ENCODE data around the gene FAM168A.

Gene FAM168A

DNA sequence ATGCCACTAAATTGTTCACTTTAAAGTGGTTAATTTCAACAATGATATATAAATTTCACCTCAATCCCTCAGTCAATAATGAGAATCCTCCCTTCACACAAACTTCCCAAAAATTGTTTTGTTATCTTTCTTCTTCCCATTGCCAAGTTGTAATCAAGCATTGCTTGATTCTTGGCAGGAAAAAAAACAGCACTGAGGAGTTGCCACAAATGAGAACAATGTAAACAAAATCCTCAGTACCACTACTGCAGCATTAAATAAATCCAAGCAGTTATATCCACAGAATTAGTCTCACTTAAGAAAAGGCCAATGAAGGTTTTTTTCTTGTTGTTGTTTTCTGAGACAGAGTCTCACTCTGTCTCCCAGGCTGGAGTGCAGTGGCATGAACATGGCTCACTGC is 38.2 kb downstream of the FAM168A start:
- no peak for DNase-seq (ENCODE audit: low read depth)
- TF ChIP-seq, protein P1, sequence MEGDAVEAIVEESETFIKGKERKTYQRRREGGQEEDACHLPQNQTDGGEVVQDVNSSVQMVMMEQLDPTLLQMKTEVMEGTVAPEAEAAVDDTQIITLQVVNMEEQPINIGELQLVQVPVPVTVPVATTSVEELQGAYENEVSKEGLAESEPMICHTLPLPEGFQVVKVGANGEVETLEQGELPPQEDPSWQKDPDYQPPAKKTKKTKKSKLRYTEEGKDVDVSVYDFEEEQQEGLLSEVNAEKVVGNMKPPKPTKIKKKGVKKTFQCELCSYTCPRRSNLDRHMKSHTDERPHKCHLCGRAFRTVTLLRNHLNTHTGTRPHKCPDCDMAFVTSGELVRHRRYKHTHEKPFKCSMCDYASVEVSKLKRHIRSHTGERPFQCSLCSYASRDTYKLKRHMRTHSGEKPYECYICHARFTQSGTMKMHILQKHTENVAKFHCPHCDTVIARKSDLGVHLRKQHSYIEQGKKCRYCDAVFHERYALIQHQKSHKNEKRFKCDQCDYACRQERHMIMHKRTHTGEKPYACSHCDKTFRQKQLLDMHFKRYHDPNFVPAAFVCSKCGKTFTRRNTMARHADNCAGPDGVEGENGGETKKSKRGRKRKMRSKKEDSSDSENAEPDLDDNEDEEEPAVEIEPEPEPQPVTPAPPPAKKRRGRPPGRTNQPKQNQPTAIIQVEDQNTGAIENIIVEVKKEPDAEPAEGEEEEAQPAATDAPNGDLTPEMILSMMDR (conservative IDR thresholded peaks at IDR 0.05; ENCODE audit: low read depth, low read length), result no peak
- no peak overlapping the region for H3K4me3 ChIP-seq (ENCODE audit: low read depth, low read length)

GRCh38 chr11:73556966-73557365 is 40.9 kb downstream of the FAM168A start:
- TF ChIP-seq, protein P1 (conservative IDR thresholded peaks at IDR 0.05; ENCODE audit: low read depth, low read length), result no peak
- no peak for DNase-seq (ENCODE audit: low read depth)
- no peak overlapping the region for H3K4me3 ChIP-seq (ENCODE audit: low read depth, low read length)

GRCh38 chr11:73555615-73556014 is 42.3 kb downstream of the FAM168A start:
- no peak overlapping the region for H3K4me3 ChIP-seq (ENCODE audit: low read depth, low read length)
- TF ChIP-seq, protein P1 (conservative IDR thresholded peaks at IDR 0.05; ENCODE audit: low read depth, low read length), result no peak
- no peak for DNase-seq (ENCODE audit: low read depth)

DNA sequence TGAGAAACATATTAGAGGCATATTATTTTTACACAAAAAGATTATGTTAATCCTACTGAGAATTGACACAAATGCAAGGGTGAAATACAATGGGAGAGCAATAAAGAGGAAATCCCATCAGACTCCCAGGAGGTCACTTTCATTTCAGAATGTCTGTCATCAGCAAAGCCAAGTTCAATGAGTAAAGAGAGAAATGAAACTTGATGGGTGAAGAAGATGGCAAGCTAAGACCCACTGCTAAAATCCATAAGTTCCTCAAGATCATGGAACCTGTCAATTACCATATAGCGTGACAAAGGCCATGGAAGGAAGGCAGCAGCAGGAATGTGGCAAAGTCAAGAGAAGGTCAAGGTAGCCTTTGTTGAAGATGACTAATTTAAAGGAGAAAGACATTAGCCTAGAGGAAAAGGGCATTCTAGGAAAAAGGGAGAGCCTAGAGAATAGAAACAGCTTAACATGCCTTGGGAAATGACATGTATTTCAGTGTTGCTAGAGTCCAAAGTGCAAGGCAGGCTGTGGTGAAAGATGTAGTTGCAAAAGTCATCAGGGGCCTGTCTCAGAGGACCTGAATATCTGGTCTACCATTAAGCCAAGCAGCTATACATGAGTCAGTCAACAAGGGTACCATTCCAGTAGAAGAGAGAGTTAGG is 43.1 kb downstream of the FAM168A start:
- H3K4me3 ChIP-seq (ENCODE audit: low read depth, low read length), result no peak overlapping the region
- no peak for DNase-seq (ENCODE audit: low read depth)
- TF ChIP-seq, protein P1 (conservative IDR thresholded peaks at IDR 0.05; ENCODE audit: low read depth, low read length), result no peak

DNA sequence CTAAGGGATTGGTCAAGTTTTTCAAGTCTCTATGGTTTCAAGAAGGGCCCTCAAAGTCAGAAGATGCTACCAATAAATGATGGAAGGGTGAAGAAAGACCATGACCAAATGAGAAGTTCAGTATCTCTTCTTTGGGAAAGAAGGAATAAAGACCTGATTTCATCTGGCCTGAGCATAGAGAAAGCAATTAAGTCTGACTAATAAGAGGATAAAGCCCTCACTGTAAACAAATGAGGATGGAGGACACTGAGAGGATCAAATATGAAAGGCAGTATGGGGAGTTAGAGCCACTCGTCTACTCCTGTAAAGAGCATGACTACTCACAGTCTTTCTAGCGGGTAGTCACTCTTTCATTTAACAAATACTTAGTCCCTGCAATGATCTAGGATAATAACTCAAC is 44.6 kb downstream of the FAM168A start:
- no peak overlapping the region for H3K4me3 ChIP-seq (ENCODE audit: low read depth, low read length)
- TF ChIP-seq, protein P1 (conservative IDR thresholded peaks at IDR 0.05; ENCODE audit: low read depth, low read length), result no peak
- DNase-seq (ENCODE audit: low read depth), result no peak

DNA sequence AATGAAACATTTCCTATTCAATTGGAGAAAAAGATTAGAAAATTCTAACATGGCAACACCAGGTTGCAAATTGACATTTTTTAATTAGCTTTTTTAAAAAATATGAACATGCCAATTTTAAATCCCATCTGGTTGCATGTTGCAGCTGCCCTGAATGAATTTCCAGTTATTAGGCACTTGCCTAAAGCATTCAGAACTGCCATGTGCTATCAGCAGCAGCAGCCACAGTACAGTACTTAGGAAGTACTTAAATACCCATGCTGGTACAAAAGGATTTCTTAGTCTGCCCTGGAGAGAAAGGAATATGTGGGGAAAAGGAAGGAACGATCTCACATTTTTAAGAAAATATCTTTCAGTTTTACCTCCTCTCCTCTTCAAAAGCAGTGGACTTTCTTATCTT is 46.2 kb downstream of the FAM168A start:
- no peak for DNase-seq (ENCODE audit: low read depth)
- TF ChIP-seq, protein P1 (conservative IDR thresholded peaks at IDR 0.05; ENCODE audit: low read depth, low read length), result no peak

GRCh38 chr11:73549376-73549775 is 48.5 kb downstream of the FAM168A start:
- TF ChIP-seq, protein P1 (conservative IDR thresholded peaks at IDR 0.05; ENCODE audit: low read depth, low read length), result no peak
- no peak for DNase-seq (ENCODE audit: low read depth)
- no peak overlapping the region for H3K4me3 ChIP-seq (ENCODE audit: low read depth, low read length)

More for the DNA sequence above, 46.2 kb downstream of the FAM168A start:
- no peak overlapping the region for H3K4me3 ChIP-seq (ENCODE audit: low read depth, low read length)
